HG02610 (cell line): ENCODE results near the gene SLC9C1.
A peak's percentile ranks its signal among the peaks of the same experiment; 100 is the strongest.

ENCODE experiments used
- ATAC-seq: cut with Tn5 transposase; IDR thresholded peaks from one replicate; pipeline ENCODE4 v1.9.1; 2021; ENCODE audit warnings: mild to moderate bottlenecking, moderate library complexity; ENCODE audit not compliant: unreplicated experiment

The SLC9C1 gene

DNA sequence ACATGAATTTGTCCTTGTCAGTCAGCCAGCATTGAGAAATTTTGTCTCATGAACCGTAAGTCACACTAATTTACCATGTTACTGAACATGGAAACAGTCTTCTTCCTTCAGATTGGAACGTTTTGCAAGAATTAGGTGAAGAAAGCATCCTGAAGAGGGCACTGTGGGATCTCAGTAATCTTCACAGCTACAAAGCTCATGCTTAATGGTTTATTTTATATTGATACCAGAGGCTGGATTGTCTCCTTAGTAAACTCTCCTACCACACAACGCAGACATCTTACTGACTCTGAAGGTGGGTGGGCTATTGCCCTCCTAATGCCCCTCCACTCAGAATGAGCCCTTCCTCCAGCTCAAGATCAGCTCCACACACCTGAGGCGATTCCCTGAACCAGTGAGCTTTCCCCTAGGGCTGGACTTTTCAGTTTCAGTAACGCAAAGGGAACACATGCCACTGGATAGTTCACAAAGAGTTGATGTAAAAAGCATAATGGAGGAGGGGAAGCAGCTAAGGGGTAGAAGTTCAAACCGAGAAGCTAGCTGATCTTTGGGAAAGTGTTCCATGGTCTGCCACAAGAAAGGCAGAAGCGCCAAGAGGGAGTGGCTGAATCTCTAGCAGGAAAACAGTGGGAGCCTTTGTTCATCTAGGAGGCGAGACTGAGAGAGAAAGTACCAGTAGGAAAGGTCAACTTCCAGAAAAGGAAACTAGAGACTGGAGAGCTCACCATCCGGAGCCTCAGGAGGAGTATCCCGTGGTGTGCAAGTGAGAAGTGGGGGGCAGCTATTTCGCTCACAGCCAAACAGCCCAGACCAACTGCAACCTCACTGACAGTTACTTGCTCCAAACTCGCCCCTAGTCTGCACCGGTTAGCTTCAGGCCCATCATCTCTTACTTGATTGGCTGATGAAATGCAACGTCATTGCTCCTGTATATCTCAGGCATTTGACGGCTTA is at the start of gene SLC9C1:
SLC9C1 (minus strand) TSS at position 849 of the 954 bp plus-strand sequence. CDS start 7,425 bp downstream, outside the sequence.
- peak; percentile 49 for ATAC-seq

DNA sequence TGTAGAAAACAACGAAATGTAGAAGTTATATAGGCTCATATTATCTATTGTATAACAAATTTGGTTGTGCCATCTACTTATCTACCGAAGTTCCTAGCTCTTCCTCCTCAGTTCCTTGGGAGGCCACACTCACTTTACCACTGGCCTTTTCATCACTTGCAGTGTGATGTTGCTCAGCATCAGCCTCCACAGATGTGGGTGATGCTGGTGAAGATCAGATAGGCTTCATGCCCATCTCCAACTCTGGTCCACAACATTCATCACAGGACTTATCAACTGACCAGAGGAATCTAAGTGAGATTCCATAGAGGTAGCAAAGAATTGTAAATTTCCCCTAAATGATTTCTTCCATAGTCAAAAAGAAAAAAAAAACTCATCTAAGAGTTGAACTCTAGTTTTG is 47.4 kb upstream of the SLC9C1 start:
- no peak for ATAC-seq

DNA sequence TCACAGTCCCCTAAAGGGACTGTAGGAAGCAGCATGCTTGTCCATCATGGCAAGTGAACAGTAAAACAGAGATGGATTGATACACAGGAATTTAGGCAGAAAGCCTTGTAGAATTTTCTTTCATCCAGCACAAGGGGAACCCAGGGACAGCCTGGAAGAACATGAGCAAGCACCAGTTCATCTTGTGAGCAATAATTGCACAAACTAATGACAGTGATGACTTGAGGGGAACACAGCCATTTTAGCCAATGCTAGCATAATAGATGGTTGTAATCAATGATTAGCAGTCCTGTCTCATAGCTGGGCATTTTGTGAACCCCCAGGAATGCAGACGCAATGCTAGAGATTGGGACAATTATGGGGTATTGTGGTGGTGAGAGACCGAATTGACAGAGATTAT is 45.6 kb upstream of the SLC9C1 start:
- ATAC-seq, result no peak

GRCh38 chr3:112339134-112339533 is 45.1 kb upstream of the SLC9C1 start:
- ATAC-seq, result no peak

DNA sequence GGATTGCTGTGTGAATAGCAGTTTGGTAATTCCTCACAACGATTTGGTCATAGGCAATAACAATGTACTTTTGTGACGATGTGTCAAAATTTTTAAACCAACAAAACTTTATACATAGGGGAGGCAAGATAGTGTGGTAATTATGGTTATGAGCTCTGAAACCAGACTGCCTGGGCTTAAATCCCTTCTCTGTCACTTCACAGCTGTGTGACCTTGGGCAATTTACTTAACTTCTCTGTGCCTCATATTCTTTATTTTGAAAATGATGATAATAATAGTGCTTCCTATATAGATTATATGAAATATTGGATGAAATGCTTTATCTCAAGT is 44.7 kb upstream of the SLC9C1 start:
- ATAC-seq, result no peak

DNA sequence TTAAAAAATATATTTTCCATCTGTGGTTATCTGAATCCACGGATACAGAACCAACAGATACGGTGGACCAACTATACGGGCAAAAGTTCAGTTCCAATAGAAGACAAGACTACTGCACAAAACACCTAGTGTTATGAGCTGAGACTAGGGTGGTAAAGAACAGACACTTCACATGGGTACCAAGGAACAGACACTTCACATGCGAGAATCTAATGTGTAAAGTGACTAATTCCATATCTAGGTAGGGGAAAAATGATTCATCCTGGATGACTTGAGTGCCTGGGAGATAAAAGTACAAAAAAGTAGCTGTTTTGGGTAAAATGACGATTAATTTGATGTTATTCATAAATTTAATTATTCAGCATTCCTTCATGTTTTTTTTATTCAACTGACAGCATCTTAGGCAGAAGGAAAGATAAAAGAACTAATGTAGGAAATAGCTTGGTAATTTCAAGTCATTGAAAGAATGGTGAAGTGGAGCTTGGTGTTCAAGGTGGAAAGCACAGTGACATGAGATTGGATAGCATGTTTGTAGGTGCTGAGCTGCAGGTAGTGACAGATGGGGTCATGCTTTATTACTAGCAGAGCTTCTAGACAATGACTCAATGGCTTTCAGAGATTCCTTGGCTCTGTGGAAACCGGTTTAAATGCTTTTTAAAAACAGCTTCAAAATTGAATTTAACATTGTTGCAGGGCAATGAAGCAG is 44.2 kb upstream of the SLC9C1 start:
- ATAC-seq, result peak; percentile 37

GRCh38 chr3:112335434-112335781 is 41.4 kb upstream of the SLC9C1 start:
- no peak for ATAC-seq

DNA sequence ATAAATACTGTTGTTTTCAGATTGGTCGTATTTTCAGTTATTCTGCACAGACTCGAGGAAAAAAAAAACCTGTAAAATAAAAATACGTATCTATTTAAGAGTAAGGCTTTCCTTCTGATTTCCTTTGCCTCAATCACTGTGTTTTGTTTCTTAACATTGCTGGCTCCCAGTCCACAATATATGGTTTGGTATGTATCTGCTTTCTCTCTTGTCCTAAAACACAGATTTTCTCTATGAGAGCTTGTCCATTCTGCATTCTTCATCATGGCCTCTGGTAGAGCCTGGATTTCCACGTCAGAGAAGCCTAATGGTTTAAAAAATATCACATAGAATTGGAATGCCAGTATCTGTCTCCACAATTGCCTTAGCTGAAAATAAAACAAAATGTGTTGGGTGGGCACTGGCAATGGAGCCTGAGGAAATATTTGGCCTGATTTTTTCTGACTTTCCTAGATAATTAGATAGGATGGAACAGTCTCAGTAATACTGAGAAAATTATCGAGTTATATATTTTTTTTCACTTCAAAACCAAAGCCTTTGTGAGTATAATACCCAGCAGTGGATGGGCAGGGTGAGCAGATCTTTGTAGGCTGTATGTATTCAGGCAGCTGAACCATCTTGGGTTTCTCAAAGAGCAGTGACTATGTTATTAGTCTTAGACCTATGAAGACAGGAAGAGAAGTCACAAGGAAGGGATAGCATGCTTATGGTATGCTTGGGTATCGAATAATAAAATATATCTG is 40.8 kb upstream of the SLC9C1 start:
- no peak for ATAC-seq

GRCh38 chr3:112333381-112334317 is 39.6 kb upstream of the SLC9C1 start:
- peak; percentile 37 for ATAC-seq

- ATAC-seq, result peak; percentile 65
These were observed 39.0 kb upstream of the SLC9C1 start, which contains the start of gene CD200 for GRCh38 chr3:112333002-112333380. TSS of gene CD200 (plus strand) at chr3:112333156. CDS start at chr3:112333213, 57 bp downstream.

GRCh38 chr3:112331851-112332250 is 37.8 kb upstream of the SLC9C1 start:
- no peak for ATAC-seq

- ATAC-seq, result peak; percentile 99
These were observed 33.4 kb upstream of the SLC9C1 start for GRCh38 chr3:112327371-112327951.

DNA sequence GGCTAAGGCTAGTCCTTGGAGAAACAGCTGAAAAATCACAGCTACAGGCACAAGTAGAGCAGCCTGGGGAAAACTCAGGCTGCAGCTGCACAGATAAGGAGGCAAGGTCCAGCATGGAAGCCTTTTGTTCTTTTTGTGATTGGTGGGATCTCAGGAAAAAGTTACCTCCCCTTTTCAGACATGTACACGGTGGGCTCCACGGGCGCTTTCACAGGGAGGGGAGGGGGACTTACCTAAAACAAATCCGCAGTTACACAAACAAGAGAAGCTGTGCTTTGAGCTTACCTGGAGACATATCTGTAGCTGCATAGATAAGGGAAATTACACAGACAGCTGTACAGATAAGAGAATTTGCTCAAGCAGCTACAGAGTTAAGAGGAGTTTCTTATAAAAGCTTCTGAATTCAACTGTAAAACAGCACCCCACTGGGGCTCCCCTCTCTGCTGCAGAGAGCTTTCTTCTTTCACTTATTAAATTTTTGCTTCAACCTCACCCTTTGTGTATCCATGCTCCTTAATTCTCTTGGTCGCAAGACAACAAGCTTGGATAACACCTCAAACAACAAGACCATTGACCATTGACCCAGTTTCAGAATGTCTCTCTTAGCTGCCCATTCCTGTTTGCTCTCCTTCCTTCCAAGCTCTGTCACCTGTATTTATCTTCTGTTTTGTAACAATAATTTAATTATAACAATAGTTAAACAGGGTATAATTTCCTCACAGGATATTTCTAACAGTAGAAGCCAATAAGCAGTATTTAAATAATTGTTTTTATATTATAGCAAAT is 28.0 kb upstream of the SLC9C1 start:
- no peak for ATAC-seq

- ATAC-seq, result no peak
These were observed 26.7 kb upstream of the SLC9C1 start for GRCh38 chr3:112320691-112321090.

DNA sequence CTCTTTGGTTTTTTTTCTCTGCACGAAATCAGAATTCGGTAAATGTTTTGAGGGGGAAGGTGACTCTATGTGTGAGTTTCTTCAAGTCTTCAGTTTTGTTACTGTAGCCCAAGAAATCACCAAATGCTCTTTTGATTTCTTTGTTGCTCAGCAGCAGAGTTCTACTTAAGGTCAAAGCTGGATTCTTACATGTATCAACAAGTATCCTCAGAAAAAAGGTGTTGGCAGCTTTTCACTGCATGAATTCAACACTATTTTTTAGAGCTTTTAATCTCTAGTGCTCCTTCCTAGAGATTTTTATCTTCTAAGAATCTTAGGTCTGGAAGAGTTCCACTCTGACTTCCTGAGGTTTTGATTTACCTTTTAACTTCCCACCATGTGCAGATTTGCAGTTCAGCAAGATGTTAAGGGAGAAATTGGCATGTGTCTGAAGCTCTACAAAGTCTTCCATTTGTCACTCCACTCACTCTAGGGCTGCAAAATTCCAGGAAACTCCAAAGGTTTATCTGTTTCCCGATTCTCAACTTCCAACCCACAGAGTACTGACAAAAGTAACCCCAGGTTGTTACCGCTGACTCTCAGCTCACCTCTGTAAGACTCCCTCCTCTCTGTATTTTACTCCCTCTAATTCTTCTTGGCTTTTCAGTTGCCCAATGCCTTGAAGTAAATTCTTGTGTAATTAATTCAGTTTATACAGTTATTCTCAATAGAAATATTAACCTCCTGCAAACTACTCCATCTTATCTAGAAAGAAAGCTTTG is 25.7 kb upstream of the SLC9C1 start:
- ATAC-seq, result no peak

- ATAC-seq, result no peak
These were observed 21.8 kb upstream of the SLC9C1 start for GRCh38 chr3:112315791-112316190.

DNA sequence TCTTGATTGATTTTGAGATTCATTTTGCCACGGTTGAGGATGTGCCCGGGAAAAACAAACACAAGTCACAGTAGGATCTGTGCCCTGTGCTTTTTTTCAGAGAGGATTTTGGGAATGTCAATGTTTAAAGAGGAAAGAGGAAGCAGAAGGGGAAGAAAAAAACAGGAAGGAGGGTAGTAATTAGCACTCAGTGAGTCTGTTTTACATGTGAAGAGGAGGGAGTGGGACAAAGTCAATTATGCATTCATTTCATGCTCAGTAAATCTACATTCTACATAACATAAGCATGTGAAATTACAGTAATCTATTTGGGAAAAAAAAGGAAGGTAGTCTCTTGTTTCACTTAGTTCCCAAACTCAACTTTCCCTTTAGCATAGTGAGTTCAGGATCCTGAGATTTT is 20.6 kb upstream of the SLC9C1 start:
- ATAC-seq, result no peak

DNA sequence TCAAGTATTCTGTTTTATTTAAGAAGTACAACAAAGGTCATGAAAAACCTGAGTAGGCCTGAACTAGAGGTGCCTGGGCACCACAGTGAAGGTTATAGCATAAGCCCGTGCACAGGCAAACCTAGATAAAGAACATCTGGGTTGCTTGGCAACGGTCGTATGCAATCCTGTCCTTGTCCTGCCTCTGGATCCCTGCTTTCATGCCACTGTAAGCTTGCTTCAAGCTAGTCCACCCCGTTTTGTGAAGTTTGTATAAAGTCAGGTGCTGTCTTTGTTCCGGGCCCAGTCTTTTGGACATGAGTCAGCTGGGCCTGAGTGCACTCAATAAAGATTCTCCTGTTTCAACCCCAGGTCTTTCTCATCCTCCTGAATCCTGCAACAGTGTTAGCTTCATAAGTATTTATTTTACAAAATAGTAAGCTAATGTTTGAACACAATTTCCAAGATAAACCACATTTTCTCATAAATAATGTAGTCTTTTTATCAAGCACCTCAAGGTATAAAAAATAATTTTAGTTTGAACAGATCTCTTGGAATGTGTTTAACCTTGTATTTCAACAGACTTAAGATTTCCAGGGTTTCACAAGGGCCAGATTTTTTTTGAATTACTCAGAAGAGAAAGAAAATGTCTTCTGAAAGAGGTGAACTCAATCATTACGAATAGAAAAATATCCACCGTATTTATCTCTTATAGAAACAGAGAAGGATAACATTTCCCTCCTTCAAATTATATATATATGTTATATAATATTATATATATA is 14.3 kb upstream of the SLC9C1 start:
- no peak for ATAC-seq
